A673 (cell line): ENCODE data around the gene ASTN2.

Source experiments
- CTCF ChIP-seq: fragments of 300-800, 200-600 bp; sonication (generic); conservative IDR thresholded peaks from 2 replicates; pipeline ENCODE4 v1.5.1; 2017; ENCODE audit warnings: low read depth, mild to moderate bottlenecking, antibody characterized with exemption, low read length, moderate library complexity, mixed read lengths
- EZH2 ChIP-seq: fragments of 200-600 bp; sonication (generic); IDR thresholded peaks from 2 replicates; pipeline ENCODE4 v1.6.1; 2017; ENCODE audit warnings: borderline replicate concordance, low read depth, mild to moderate bottlenecking, mixed read lengths, antibody characterized with exemption, low read length; ENCODE audit not compliant: poor library complexity, severe bottlenecking

GRCh38 chr9:116406469-116406868 lies 1008.4 kb downstream of the ASTN2 start:
- TF ChIP-seq CTCF (no peak), EZH2 (no peak)
